Common myeloid progenitor, CD34-positive (primary cell): Measurements from ENCODE around the gene RGS9BP.
"Not testable (repeated sequence)": the region's sequence is repeated elsewhere in the genome, so short reads cannot be mapped to it uniquely, and the experiment has no call there.

Experiments used
- CTCF ChIA-PET: fragments of 350-600 bp; sonication (Branson Sonifier 250); formaldehyde crosslinking; loops from one replicate; lab custom pipeline; 2021; ENCODE audit warnings: antibody characterized with exemption; lab: Charles Lee
- POLR2A ChIA-PET: fragments of 350-600 bp; sonication (Branson Sonifier 250); formaldehyde crosslinking; loops from one replicate; lab custom pipeline; 2021; ENCODE audit warnings: antibody characterized with exemption; lab: Charles Lee
- DNase-seq, 3 donors: peaks; one replicate each; pipeline versions ENCODE4 v3.0.0 to v3.0.0-alpha.2; 2013
- H3K27ac ChIP-seq, 2 experiments: 1 replicate in 1 of 2; 2 replicates in 1 of 2; pipeline ENCODE4 v1.7.0; 2013; ENCODE audit warnings: inconsistent platforms in 2 of 2, low read length in 2 of 2, mild to moderate bottlenecking in 2 of 2, low read depth in 1 of 2, moderate library complexity in 1 of 2; ENCODE audit not compliant: severe bottlenecking in 2 of 2, insufficient read depth in 1 of 2, poor library complexity in 1 of 2
- H3K27me3 ChIP-seq, 5 experiments: replicated peaks in 2 of 5; 1 replicate in 3 of 5; 2 replicates in 2 of 5; pipeline versions ENCODE4 v1.6.1 to v1.7.0; 2013; ENCODE audit warnings: low read length in 4 of 5, mild to moderate bottlenecking in 2 of 5, moderate library complexity in 2 of 5, inconsistent platforms in 1 of 5; ENCODE audit not compliant: insufficient read depth in 5 of 5, control insufficient read depth in 4 of 5
- H3K36me3 ChIP-seq, 4 experiments: 1 replicate in 2 of 4; 2 replicates in 2 of 4; pipeline versions ENCODE4 v1.6.1 to v1.7.0; 2013; ENCODE audit warnings: low read length in 3 of 4, control low read depth in 1 of 4, mild to moderate bottlenecking in 1 of 4; ENCODE audit not compliant: control insufficient read depth in 4 of 4, insufficient read depth in 4 of 4
- H3K4me1 ChIP-seq, 4 experiments: 1 replicate in 3 of 4; 2 replicates in 1 of 4; pipeline versions ENCODE4 v1.6.1 to v1.7.1; 2013; ENCODE audit warnings: low read length in 3 of 4, mild to moderate bottlenecking in 3 of 4, control low read depth in 1 of 4, inconsistent platforms in 1 of 4, moderate library complexity in 1 of 4; ENCODE audit not compliant: control insufficient read depth in 4 of 4, insufficient read depth in 4 of 4; ENCODE audit errors: control extremely low read depth in 1 of 4
- H3K4me3 ChIP-seq, 7 experiments: 1 replicate in 4 of 7; 2 replicates in 3 of 7; pipeline versions ENCODE4 v1.5.1 to v1.7.0; 2013; ENCODE audit warnings: mild to moderate bottlenecking in 7 of 7, low read length in 6 of 7, moderate library complexity in 6 of 7, inconsistent platforms in 2 of 7, low read depth in 2 of 7, control low read depth in 1 of 7; ENCODE audit not compliant: insufficient read depth in 4 of 7, control insufficient read depth in 1 of 7; ENCODE audit errors: extremely low read depth in 1 of 7
- H3K9me3 ChIP-seq, 5 experiments: 1 replicate in 4 of 5; 2 replicates in 1 of 5; pipeline versions ENCODE4 v1.6.1 to v1.7.1; 2013; ENCODE audit warnings: low read length in 4 of 5, mild to moderate bottlenecking in 2 of 5, inconsistent platforms in 1 of 5, low read depth in 1 of 5, moderate library complexity in 1 of 5; ENCODE audit not compliant: control insufficient read depth in 4 of 5, insufficient read depth in 2 of 5; ENCODE audit errors: control extremely low read depth in 1 of 5
- WGBS: methylation state at CpG from one replicate; pipeline ENCODE4 v1.1.5; 2013; ENCODE audit not compliant: insufficient coverage; 5-methylcytosine and 5-hydroxymethylcytosine counted together

Gene RGS9BP

GRCh38 chr19:32642771-32643170 is 32.9 kb upstream of the RGS9BP start:
- DNase-seq, result no peak
- 91% methylated on average over 12 of the region's 12 CpGs for WGBS
- H3K4me1 ChIP-seq, result no peaks in the 10 kb centered on the region
- peaks cover 44 to 83% (median 69%) of the 10 kb centered on the region in 4 experiments for H3K36me3 ChIP-seq
- ChIA-PET CTCF (interaction anchor here (0.5 kb wide), 1 partner anchor 31 kb away, joined by 3 read pairs; no protein-coding TSS in a partner anchor), POLR2A (no interaction called here)
- H3K27me3 ChIP-seq, result no peaks in the 10 kb centered on the region
- no peak overlapping the region for H3K4me3 ChIP-seq
- no peaks in the 10 kb centered on the region for H3K9me3 ChIP-seq
- H3K27ac ChIP-seq, result no peak overlapping the region

DNA sequence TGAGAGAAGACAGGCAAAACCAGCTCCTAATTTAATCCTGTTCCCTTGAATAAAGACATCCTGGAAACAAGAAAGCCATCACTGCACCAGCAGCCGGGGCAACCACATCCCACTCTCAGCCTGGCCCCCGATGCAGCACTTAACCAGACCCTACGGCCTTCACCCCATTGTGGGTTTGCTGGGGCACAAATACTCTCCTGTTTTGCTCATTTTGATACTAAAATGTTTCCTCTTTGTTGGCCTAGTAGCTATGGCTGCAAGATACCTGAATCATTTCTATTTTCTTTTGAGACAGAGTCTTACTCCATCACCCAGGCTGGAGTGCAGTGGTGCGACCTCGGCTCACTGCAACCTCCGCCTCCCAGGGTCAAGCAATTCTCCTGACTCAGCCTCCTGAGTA is 29.1 kb upstream of the RGS9BP start:
- peaks cover 0 to 4% (median 0%) of the 10 kb centered on the region in 4 experiments for H3K4me1 ChIP-seq
- H3K27ac ChIP-seq, result no peak overlapping the region
- no peak overlapping the region for H3K4me3 ChIP-seq
- no peaks in the 10 kb centered on the region for H3K9me3 ChIP-seq
- peaks cover 23 to 69% (median 56%) of the 10 kb centered on the region in 4 experiments for H3K36me3 ChIP-seq
- 95% methylated on average over 4 of the region's 6 CpGs for WGBS
- CTCF ChIA-PET, result no interaction called here
- H3K27me3 ChIP-seq, result no peaks in the 10 kb centered on the region
- no peak for DNase-seq
- POLR2A ChIA-PET, result no interaction called here

DNA sequence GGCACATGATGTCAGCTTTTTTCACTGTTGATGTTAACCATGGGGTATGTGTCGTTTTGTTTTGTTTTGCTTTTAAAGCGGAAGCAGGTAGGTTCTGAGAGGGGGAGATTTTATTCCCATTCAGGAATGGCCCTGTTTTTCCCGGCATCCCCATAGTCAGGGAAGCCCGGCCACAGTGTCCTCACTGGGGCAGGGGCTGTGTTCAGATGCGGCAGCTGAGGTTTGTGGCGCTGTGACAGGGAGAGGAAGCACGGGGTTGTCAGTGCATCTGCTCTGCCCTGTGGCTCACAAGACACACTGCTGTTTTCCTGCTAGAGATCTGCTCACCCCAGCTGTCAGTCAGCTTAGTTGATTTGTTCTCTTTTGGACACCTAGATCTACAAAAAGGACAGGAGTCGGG is 28.3 kb upstream of the RGS9BP start:
- WGBS, result 95% methylated on average over 8 of the region's 8 CpGs
- Histone ChIP-seq H3K4me3 (no peak overlapping the region), H3K27me3 (no peaks in the 10 kb centered on the region), H3K9me3 (no peaks in the 10 kb centered on the region), H3K36me3 (peaks cover 20 to 65% (median 50%) of the 10 kb centered on the region in 4 experiments), H3K4me1 (peaks cover 0 to 12% (median 0%) of the 10 kb centered on the region in 4 experiments), H3K27ac (no peak overlapping the region)
- DNase-seq, result no peak
- POLR2A ChIA-PET, result no interaction called here
- CTCF ChIA-PET, result no interaction called here

DNA sequence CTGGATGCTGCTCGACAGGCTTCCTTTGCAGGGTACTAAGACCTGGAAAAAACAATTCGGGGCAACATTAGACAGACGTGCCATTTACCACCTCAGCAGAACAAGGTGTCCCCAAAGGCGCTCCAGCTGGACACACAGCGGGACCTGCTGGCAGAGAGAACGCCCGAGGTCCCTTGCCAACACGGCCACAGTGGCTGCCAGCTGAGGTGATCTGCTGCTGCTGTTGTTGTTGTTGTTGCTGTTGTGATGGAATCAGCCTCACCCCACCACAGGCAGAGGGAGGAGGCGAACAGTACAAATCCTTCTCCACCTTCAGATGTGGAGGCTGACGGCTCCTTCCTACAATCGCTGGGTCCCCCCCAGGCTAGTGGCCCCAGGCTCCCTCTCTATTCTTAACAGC is 25.9 kb upstream of the RGS9BP start:
- Histone ChIP-seq H3K4me1 (peaks cover 0 to 12% (median 0%) of the 10 kb centered on the region in 4 experiments), H3K36me3 (peaks cover 9 to 57% (median 38%) of the 10 kb centered on the region in 4 experiments), H3K27me3 (no peaks in the 10 kb centered on the region), H3K27ac (no peak overlapping the region), H3K9me3 (no peaks in the 10 kb centered on the region), H3K4me3 (no peak overlapping the region)
- no peak for DNase-seq
- POLR2A ChIA-PET, result no interaction called here
- CTCF ChIA-PET, result interaction anchor here (0.7 to 1.1 kb wide), 2 partner anchors 24 to 47 kb away, joined by 3 read pairs; no protein-coding TSS in a partner anchor
- 99% methylated on average over 9 of the region's 11 CpGs for WGBS

- Histone ChIP-seq H3K27me3 (no peaks in the 10 kb centered on the region), H3K27ac (no peak overlapping the region), H3K36me3 (peaks cover 9 to 62% (median 43%) of the 10 kb centered on the region in 4 experiments), H3K4me3 (no peak overlapping the region), H3K4me1 (peaks cover 0 to 12% (median 0%) of the 10 kb centered on the region in 4 experiments), H3K9me3 (no peaks in the 10 kb centered on the region)
- POLR2A ChIA-PET, result no interaction called here
- CTCF ChIA-PET, result no interaction called here
- DNase-seq, result no peak
- 100% methylated on average over 2 of the region's 5 CpGs for WGBS
Observed at GRCh38 chr19:32650671-32651070, 25.0 kb upstream of the RGS9BP start.

GRCh38 chr19:32651729-32652140 is 23.9 kb upstream of the RGS9BP start:
- Histone ChIP-seq H3K27me3 (no peaks in the 10 kb centered on the region), H3K4me1 (peaks cover 0 to 12% (median 0%) of the 10 kb centered on the region in 4 experiments), H3K27ac (no peak overlapping the region), H3K9me3 (no peaks in the 10 kb centered on the region), H3K36me3 (peaks cover 4 to 64% (median 45%) of the 10 kb centered on the region in 4 experiments), H3K4me3 (no peak overlapping the region)
- WGBS, result 87% methylated on average over 7 of the region's 8 CpGs
- POLR2A ChIA-PET, result no interaction called here
- CTCF ChIA-PET, result no interaction called here
- DNase-seq, result peak in 1 of 3 donors; percentile 15

DNA sequence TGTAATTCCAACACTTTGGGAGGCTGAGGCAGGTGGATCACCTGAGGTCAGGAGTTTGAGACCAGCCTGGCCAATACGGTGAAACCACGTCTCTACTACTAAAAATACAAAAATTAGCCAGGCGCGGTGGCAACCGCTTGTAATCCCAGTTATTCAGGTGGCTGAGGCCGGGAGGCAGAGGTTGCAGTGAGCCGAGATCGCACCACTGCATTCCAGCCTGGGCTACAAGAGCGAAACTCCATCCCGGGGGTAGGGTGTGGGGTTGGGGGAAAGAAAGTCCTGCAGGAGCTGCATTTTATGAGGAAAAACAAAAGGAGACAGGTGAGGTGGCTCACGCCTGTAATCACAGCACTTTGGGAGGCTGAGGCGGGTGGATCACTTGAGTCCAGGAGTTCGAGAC is 23.3 kb upstream of the RGS9BP start:
- Histone ChIP-seq H3K36me3 (peaks cover 4 to 59% (median 43%) of the 10 kb centered on the region in 4 experiments), H3K4me1 (peaks cover 0 to 12% (median 0%) of the 10 kb centered on the region in 4 experiments)
- H3K9me3 ChIP-seq, H3K27ac ChIP-seq, DNase-seq, H3K4me3 ChIP-seq, POLR2A ChIA-PET, H3K27me3 ChIP-seq, CTCF ChIA-PET: not testable (repeated sequence)
- 97% methylated on average over 10 of the region's 13 CpGs for WGBS
